H9 (cell line): Measurements from ENCODE around the gene SH3BP1. TPM values are rescaled to one million over a fixed set of nuclear protein-coding genes. Genes with fewer than 3 reads are reported as not detected.
A peak's percentile ranks its signal among the peaks of the same experiment; 100 is the strongest.

Experiments used
- DNase-seq: peaks from one replicate; pipeline ENCODE4 v3.0.0-alpha.2; 2017
- H2AFZ ChIP-seq: one replicate; pipeline ENCODE4 v1.6.1; 2013; ENCODE audit warnings: mild to moderate bottlenecking, low read length, control low read depth, moderate library complexity
- H2AK5ac ChIP-seq: 2 replicates; pipeline ENCODE4 v1.6.1; 2013; ENCODE audit warnings: low read length, control low read depth, mixed read lengths; ENCODE audit not compliant: insufficient read length
- H2BK120ac ChIP-seq: one replicate; pipeline ENCODE4 v1.6.1; 2013; ENCODE audit warnings: low read depth, mild to moderate bottlenecking, low read length, control low read depth, inconsistent platforms; ENCODE audit not compliant: poor library complexity, severe bottlenecking
- H2BK12ac ChIP-seq: 2 replicates; pipeline ENCODE4 v1.6.1; 2013; ENCODE audit warnings: low read length, control low read depth, mixed read lengths, low read depth; ENCODE audit not compliant: insufficient read length
- H2BK15ac ChIP-seq: 2 replicates; pipeline ENCODE4 v1.6.1; 2013; ENCODE audit warnings: low read depth, low read length, control low read depth
- H2BK20ac ChIP-seq: one replicate; pipeline ENCODE4 v1.6.1; 2013; ENCODE audit warnings: low read depth, mild to moderate bottlenecking, low read length, control low read depth, inconsistent platforms; ENCODE audit not compliant: poor library complexity, severe bottlenecking
- H2BK5ac ChIP-seq: 2 replicates; pipeline ENCODE4 v1.6.1; 2013; ENCODE audit warnings: low read length, control low read depth, mixed read lengths; ENCODE audit not compliant: insufficient read length
- H3K14ac ChIP-seq: 2 replicates; pipeline ENCODE4 v1.6.1; 2013; ENCODE audit warnings: low read length, control low read depth; ENCODE audit not compliant: insufficient read depth
- H3K18ac ChIP-seq: 2 replicates; pipeline ENCODE4 v1.6.1; 2013; ENCODE audit warnings: low read depth, mild to moderate bottlenecking, mixed read lengths, low read length, control low read depth; ENCODE audit not compliant: insufficient read length
- H3K23ac ChIP-seq: 2 replicates; pipeline ENCODE4 v1.6.1; 2013; ENCODE audit warnings: low read length, control low read depth, mixed read lengths, low read depth; ENCODE audit not compliant: insufficient read length
- H3K23me2 ChIP-seq: 2 replicates; pipeline ENCODE4 v1.6.1; 2013; ENCODE audit warnings: low read depth, mild to moderate bottlenecking, mixed read lengths, low read length, control low read depth; ENCODE audit not compliant: insufficient read length, poor library complexity, severe bottlenecking
- H3K27ac ChIP-seq: 2 replicates; pipeline ENCODE4 v1.5.1; 2013; ENCODE audit warnings: low read length, control low read depth, mixed read lengths, low read depth; ENCODE audit not compliant: insufficient read length
- H3K27me3 ChIP-seq: 2 replicates; pipeline ENCODE4 v1.6.1; 2013; ENCODE audit warnings: low read length, control low read depth, inconsistent platforms; ENCODE audit not compliant: insufficient read depth
- H3K4ac ChIP-seq: 2 replicates; pipeline ENCODE4 v1.6.1; 2013; ENCODE audit warnings: low read depth, mild to moderate bottlenecking, control low read depth, inconsistent platforms, low read length, moderate library complexity
- H3K4me1 ChIP-seq: 2 replicates; pipeline ENCODE4 v1.6.1; 2013; ENCODE audit warnings: low read length, control low read depth, inconsistent platforms; ENCODE audit not compliant: insufficient read depth
- H3K4me2 ChIP-seq: 2 replicates; pipeline ENCODE4 v1.6.1; 2013; ENCODE audit warnings: low read length, control low read depth, mixed read lengths; ENCODE audit not compliant: insufficient read length, insufficient read depth
- H3K56ac ChIP-seq: 2 replicates; pipeline ENCODE4 v1.6.1; 2013; ENCODE audit warnings: low read depth, mild to moderate bottlenecking, mixed read lengths, low read length, control low read depth; ENCODE audit not compliant: insufficient read length
- H3K79me1 ChIP-seq: 2 replicates; pipeline ENCODE4 v1.6.1; 2013; ENCODE audit warnings: low read depth, mild to moderate bottlenecking, moderate library complexity, low read length, control low read depth, inconsistent platforms; ENCODE audit not compliant: insufficient read depth, poor library complexity, severe bottlenecking
- H3K79me2 ChIP-seq: 2 replicates; pipeline ENCODE4 v1.6.1; 2013; ENCODE audit warnings: low read length, control low read depth, inconsistent platforms; ENCODE audit not compliant: insufficient read depth
- H3K9ac ChIP-seq: 2 replicates; pipeline ENCODE4 v1.6.1; 2013; ENCODE audit warnings: low read length, control low read depth, mixed read lengths; ENCODE audit not compliant: insufficient read length; ENCODE audit errors: extremely low read depth
- H3K9me3 ChIP-seq: one replicate; pipeline ENCODE4 v1.6.1; 2013; ENCODE audit warnings: low read depth, low read length, inconsistent platforms; ENCODE audit not compliant: control insufficient read depth
- H3T11ph ChIP-seq: one replicate; pipeline ENCODE4 v1.6.1; 2013; ENCODE audit warnings: mild to moderate bottlenecking, low read length, control low read depth, inconsistent platforms
- H4K20me1 ChIP-seq: one replicate; pipeline ENCODE4 v1.6.1; 2013; ENCODE audit not compliant: control insufficient read depth, insufficient read length, insufficient read depth
- H4K5ac ChIP-seq: 2 replicates; pipeline ENCODE4 v1.6.1; 2013; ENCODE audit warnings: low read depth, mild to moderate bottlenecking, mixed read lengths, low read length, control low read depth; ENCODE audit not compliant: insufficient read length
- H4K8ac ChIP-seq: replicated peaks from 2 replicates; pipeline ENCODE4 v1.6.1; 2013; ENCODE audit warnings: low read length, control low read depth, mixed read lengths, low read depth; ENCODE audit not compliant: insufficient read length
- H4K91ac ChIP-seq: 2 replicates; pipeline ENCODE4 v1.6.1; 2013; ENCODE audit warnings: low read depth, mild to moderate bottlenecking, moderate library complexity, mixed read lengths, low read length, control low read depth; ENCODE audit not compliant: insufficient read length
- H3K27ac Mint-ChIP-seq, 3 experiments: 2 replicates in 2 of 3; 3 replicates in 1 of 3; pipeline ENCODE4 v1.8.0; 2020 to 2021; ENCODE audit warnings: mixed read lengths in 3 of 3, mild to moderate bottlenecking in 1 of 3, moderate library complexity in 1 of 3
- H3K27me3 Mint-ChIP-seq: 2 replicates; pipeline ENCODE4 v1.8.0; 2021; ENCODE audit warnings: low read depth, mild to moderate bottlenecking, moderate library complexity, mixed read lengths
- H3K36me3 Mint-ChIP-seq, 3 experiments: 2 replicates in 2 of 3; 3 replicates in 1 of 3; pipeline ENCODE4 v1.8.0; 2020 to 2021; ENCODE audit warnings: low read depth in 3 of 3, mixed read lengths in 3 of 3; ENCODE audit not compliant: insufficient read depth in 1 of 3
- H3K4me1 Mint-ChIP-seq, 2 experiments: 2 replicates each; pipeline ENCODE4 v1.8.0; 2020; ENCODE audit warnings: mixed read lengths in 2 of 2
- H3K4me3 Mint-ChIP-seq, 2 experiments: 2 replicates in 1 of 2; 3 replicates in 1 of 2; pipeline ENCODE4 v1.8.0; 2020 to 2021; ENCODE audit warnings: mild to moderate bottlenecking in 2 of 2, mixed read lengths in 2 of 2, moderate library complexity in 1 of 2
- H3K9me3 Mint-ChIP-seq, 2 experiments: 2 replicates in 1 of 2; 3 replicates in 1 of 2; pipeline ENCODE4 v1.8.0; 2020; ENCODE audit warnings: mild to moderate bottlenecking in 2 of 2, mixed read lengths in 2 of 2, moderate library complexity in 1 of 2
- CTCF ChIP-seq: fragments of 200-600 bp; sonication (generic); conservative IDR thresholded peaks from 3 replicates; pipeline ENCODE4 v1.8.0; 2021; ENCODE audit warnings: antibody characterized with exemption, mild to moderate bottlenecking
- WGBS: extraction: QIAGEN DNeasy Blood & Tissue Kit; methylation state at CpG from one replicate; pipeline ENCODE4 v1.1.7; 2013; ENCODE audit warnings: missing lambda C conversion rate, low lambda C conversion rate, mixed read lengths; ENCODE audit not compliant: insufficient read length; ENCODE audit errors: extremely low coverage; 5-methylcytosine and 5-hydroxymethylcytosine counted together
- total RNA-seq: library from RNA; stranded (reverse); gene quantifications from 2 replicates; pipeline ENCODE4 v1.2.1, GENCODE V29; 2021

The SH3BP1 gene
- total RNA-seq, 1 experiment from 2014 or later = 33.6 TPM

DNA sequence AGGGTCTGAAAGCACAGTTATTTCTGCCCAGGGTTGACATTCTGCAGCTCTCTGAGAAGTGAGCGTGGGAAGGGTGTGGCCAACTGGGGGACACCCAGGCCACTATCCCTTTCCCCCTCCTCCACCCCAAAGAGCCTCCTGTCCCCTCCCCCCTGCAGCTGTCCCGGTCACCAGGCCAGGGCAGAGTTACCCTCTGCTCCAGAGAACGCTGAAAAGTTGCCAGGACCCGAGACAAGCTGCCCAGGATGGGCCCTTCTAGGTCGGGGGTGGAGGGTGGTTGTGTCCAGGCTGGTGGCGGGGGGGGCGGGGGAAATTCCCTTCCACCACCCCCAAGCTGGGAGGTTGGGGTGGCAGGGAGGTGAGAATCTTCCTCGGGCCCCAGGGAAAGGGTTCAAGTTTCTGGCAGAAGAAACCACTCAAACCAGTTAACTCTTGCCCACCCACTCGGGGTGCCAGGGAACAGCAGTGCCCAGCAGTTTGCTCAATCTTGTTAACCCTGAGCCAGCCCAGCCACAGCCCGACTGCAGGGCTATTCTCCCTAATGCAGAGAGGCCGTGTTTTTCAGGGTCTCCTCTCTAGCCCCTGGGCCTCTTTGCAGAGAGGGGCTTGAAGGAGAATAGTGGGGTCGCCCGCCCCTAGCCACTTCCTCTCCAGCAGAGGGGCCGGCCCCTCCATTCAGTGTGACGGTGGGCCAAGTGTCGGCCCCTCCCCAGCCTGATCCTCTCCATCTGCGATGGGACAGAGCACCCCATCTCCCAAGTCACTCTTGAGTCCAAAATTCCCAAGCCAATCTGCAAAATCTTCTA, 36.7 kb downstream of the SH3BP1 start:
- no peak overlapping the region for H2BK5ac ChIP-seq
- H3K4ac ChIP-seq = no peak overlapping the region
- no peak overlapping the region for H3K18ac ChIP-seq
- Mint-ChIP-seq H3K4me3 (peak overlapping the region; percentile 60 to 73), H3K4me1 (peaks cover 5 to 22% of the 10 kb centered on the region in 2 experiments), H3K27me3 (peaks cover 7% of the 10 kb centered on the region), H3K9me3 (no peaks in the 10 kb centered on the region), H3K36me3 (no peaks in the 10 kb centered on the region; a peak in 1 of 7 replicates), H3K27ac (peak overlapping the region in 1 of 3 experiments; percentile 25; a peak in 1 of 7 replicates)
- WGBS = no CpG with 5 or more reads among the region's 17 CpGs
- H2BK20ac ChIP-seq = no peak overlapping the region
- H4K8ac ChIP-seq = no peak overlapping the region
- no peak overlapping the region for H3K23ac ChIP-seq
- no peak overlapping the region for H3K14ac ChIP-seq
- no peak for TF ChIP-seq CTCF
- H3K79me2 ChIP-seq = no peaks in the 10 kb centered on the region
- no peak overlapping the region for H2AFZ ChIP-seq
- peaks cover 3% of the 10 kb centered on the region for H3K23me2 ChIP-seq
- no peak overlapping the region for H2AK5ac ChIP-seq
- H3K79me1 ChIP-seq = no peaks in the 10 kb centered on the region
- no peaks in the 10 kb centered on the region for H3K4me1 ChIP-seq
- no peak overlapping the region for H2BK120ac ChIP-seq
- no peaks in the 10 kb centered on the region for H3K9me3 ChIP-seq
- no peak overlapping the region for H4K5ac ChIP-seq
- peak overlapping the region; percentile 76 for H3K4me2 ChIP-seq
- H2BK12ac ChIP-seq = no peak overlapping the region
- H4K20me1 ChIP-seq = no peaks in the 10 kb centered on the region
- H3K56ac ChIP-seq = no peak overlapping the region
- H2BK15ac ChIP-seq = no peak overlapping the region
- no peak overlapping the region for H3K9ac ChIP-seq
- DNase-seq = no peak
- H3K27me3 ChIP-seq = no peaks in the 10 kb centered on the region
- no peak overlapping the region for H3T11ph ChIP-seq
- no peak overlapping the region for H3K27ac ChIP-seq
- H4K91ac ChIP-seq = no peak overlapping the region
